ENCODE data around the gene MAPRE3. TPM values are rescaled to one million over a fixed set of nuclear protein-coding genes. Genes with fewer than 3 reads are reported as not detected.

Gene MAPRE3
- total RNA-seq, 1 experiment from 2014 or later, result 4.6 TPM

GRCh38 chr2:27039871-27040270, 69.4 kb downstream of the MAPRE3 start:
- DNase-seq (ENCODE audit: low read depth), result no peak

- DNase-seq (ENCODE audit: low read depth), result no peak
Measured at GRCh38 chr2:27040282-27040681, 69.8 kb downstream of the MAPRE3 start.

- DNase-seq (ENCODE audit: low read depth), result peak; percentile 73
Measured at GRCh38 chr2:27041752-27042151, 71.3 kb downstream of the MAPRE3 start.

DNA sequence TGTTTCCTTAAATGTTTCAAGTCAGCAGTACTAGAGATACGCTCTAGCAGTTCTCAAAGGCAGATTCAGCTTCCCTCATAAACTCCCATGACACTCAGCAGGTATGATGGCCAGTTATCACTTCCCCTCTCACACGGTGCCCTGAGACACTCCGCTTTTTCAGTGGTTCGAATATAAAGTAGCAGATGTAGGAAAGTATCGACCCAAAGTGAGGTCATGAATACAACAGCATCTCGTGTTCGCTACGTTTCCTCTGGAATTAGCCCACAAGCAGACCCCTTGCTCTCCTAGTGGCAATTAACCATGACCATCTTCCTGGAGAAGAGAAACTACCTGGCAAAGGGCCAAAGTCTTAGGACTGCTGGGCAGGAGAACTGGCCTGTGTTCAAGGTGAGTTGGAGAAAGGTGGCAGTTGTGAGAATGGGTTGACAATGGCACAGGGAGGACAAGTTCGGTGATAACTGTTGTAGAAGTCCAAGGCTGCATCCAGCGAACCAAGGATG, 71.8 kb downstream of the MAPRE3 start:
- DNase-seq (ENCODE audit: low read depth), result peak; percentile 39

DNA sequence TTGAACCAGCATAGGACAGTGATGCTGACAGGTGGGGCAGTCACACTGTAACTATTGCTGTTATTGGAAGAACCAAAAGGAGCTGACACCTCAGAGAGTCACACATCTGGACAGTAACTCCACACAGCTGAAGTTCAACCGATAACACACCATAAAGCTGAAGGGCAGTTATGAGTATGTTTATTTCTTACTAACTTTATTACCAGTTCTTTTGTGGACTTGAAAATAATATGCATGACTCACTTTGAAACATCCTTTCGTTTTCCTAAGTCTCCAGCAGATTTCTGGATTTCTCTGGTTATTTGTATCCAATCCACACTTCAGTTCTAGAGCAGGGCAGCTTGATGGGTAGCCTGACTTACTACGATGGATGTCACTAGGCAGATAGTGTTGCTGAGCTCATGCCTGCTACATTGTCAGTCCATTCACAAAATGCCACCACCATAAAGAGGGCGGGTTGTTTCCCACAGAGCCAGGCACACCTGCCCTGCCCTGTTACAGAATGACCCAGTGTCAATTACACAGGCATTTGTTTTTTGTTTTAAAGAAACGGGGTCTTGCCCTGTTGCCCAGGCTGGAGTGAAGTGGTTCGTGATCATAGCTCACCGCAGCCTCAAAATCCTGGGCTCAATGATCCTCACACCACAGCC, 72.7 kb downstream of the MAPRE3 start:
- DNase-seq (ENCODE audit: low read depth), result no peak

GRCh38 chr2:27049422-27050280, 79.2 kb downstream of the MAPRE3 start:
- DNase-seq (ENCODE audit: low read depth), result peak; percentile 66

DNA sequence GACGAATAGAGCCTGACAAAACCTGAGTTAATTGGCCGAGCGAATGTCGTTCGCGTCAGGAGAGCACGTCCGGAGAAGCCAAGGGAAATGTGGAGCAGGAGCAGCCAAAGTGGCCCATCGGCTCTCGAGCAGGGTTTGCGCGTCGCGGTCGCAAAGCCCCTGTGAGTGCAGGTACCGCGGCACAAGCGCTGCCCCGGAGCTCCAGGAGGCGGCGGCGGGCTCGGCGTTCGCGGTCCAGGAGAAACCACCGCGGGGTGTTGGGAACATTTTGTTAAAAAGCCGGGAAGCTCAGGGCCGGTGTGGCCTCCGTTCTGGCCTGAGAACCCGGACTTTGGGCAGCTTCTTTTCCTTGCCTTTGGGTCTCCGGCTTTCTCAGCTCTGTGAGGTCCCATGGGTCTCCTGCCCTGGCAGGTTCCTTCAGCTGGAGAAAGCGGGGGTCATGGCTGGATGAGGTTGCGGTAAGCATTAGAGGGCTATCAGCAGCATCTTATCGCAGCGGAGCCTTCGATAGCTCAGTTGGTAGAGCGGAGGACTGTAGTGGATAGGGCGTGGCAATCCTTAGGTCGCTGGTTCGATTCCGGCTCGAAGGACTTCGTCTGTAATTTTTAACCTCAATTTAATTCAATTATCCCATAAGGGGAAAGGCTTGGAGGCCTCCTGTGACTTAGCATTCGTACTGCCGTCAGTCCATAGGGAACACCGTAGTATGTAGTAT, 80.0 kb downstream of the MAPRE3 start:
- DNase-seq (ENCODE audit: low read depth), result peak; percentile 93

DNA sequence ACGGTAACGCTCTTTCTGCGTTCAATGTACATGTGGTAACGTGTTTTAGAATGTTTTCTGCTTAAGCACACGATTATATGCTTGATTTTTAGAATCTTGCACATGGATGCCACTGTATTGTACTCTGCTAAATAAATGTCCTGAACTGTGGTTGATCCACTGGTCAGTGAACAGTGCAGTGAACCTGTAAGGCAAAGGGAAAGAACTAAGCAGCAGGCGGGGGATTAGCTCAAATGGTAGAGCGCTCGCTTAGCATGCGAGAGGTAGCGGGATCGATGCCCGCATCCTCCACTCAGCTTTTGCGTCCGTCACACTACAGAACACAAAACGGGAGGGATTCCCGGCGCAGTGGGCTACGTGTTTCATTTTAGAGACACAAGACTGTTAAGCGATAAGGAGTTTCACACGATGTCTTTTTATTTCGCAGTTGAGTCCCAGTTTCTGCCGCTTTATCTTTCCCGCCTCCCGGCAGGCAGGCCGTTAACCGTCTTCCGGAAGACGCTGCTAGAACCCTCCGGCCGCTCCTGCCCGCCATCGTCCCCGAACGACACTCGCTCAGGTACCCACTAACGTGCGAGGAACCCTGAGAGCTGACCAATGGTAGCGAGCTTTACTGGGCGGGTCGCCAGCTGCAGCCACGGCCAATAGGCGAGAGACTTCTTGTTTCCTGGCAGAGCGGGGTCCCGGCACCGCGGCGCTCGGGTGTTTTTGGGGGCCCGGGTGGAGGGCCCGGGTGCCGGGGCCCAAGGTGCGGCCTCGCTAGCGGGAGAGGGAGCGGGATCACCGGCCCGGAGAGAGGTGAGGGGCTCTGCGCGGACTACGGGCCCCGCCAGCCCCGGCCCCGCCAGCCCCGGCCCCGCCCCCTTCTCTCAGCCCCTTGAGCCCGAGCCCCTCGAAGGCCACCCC, 80.8 kb downstream of the MAPRE3 start, which contains the start of gene AGBL5:
AGBL5 (plus strand) TSS at position 673 of the 906 bp plus-strand sequence. CDS start 1,291 bp downstream, outside the sequence.
- peak; percentile 96 for DNase-seq (ENCODE audit: low read depth)

DNA sequence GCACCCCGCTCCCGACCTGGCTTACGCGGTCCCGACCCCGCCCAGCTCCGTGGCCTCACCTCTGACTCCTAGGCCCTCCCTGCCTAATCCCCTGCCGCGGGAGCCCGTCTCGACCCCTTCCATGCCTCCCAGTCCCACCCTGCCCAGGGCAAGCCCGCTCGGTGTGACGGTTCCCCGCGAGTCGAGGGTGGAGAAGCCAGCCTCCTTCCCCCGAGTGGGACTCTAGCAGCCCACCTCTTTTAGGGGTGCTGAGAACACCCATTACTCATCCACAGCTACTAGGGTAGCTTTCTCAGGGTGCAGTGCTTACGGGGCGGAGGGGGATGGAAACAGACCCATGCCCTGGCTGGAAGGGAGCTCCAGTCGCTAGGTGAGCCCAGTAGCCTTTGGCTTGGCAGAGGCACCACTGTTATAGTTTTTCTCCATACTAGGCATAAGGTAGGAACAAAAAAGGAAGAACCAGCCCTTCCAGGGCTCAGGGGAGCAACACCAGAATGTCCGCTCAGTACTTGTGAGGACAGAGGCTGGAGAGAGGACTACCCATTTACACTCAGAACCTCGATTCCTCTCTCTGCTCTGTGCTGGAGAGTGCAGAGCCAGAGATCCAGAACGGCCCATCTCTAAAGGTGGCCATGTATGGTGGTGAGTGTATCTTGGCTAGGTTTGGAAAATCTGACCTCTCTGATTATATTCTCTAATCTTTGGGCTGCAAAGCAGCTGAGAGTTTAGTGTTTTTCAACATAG, 81.6 kb downstream of the MAPRE3 start:
- no peak for DNase-seq (ENCODE audit: low read depth)

GRCh38 chr2:27053321-27053720, 82.9 kb downstream of the MAPRE3 start:
- DNase-seq (ENCODE audit: low read depth), result no peak

DNA sequence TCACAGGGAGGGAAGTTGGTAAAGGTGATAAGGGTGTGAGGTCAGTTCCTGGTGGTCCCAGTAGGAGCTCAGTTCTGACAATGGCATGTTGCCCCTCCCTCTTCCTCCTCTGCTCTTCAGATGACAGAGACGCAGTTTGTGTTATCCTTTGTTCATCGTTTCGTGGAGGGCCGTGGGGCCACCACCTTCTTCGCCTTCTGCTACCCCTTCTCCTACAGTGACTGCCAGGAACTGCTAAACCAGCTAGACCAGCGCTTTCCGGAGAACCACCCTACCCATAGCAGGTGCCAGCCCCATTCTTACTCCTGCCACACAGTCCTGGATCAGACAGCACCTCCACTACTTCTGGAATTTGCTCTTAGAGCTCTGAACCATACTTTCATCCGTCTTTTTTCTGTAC, 83.3 kb downstream of the MAPRE3 start:
- no peak for DNase-seq (ENCODE audit: low read depth)

- DNase-seq (ENCODE audit: low read depth), result no peak
Measured at GRCh38 chr2:27054721-27055120, 84.3 kb downstream of the MAPRE3 start.

DNA sequence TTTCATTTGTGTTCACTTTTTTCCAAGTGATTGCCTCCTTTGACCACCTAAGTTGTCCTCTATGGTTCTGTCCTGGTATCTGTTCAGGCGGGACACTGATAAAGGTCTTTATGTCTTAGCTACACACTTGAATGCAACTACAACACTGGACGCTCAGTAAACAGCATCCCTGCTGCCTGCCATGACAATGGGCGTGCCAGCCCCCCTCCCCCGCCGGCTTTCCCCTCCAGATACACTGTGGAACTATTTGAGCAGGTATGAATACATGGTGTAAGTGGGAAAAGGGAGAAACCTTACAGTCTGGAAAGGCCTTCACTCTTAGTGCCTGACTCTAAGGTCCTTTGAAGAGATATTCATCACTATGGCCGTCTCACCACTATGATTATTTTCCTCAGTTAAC, 86.7 kb downstream of the MAPRE3 start:
- no peak for DNase-seq (ENCODE audit: low read depth)

DNA sequence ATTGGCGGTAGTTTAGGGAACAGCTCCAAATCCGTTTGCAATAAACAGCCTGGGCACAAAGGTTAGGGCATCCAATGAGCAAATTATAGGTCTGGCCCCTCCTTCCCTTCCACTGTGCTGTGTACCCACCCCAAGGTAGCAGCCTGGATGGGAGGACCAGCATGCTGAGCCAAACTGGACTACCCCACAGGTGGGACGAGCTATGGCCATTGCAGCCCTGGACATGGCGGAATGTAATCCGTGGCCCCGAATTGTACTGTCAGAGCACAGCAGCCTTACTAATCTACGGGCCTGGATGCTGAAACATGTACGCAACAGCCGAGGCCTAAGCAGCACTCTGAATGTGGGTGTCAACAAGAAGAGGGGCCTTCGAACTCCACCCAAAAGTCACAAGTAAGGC, 87.8 kb downstream of the MAPRE3 start:
- no peak for DNase-seq (ENCODE audit: low read depth)

- DNase-seq (ENCODE audit: low read depth), result no peak
Measured at GRCh38 chr2:27059141-27059820, 88.8 kb downstream of the MAPRE3 start.

GRCh38 chr2:27060323-27060722, 89.9 kb downstream of the MAPRE3 start:
- no peak for DNase-seq (ENCODE audit: low read depth)

- no peak for DNase-seq (ENCODE audit: low read depth)
Measured at GRCh38 chr2:27065128-27065527, 94.7 kb downstream of the MAPRE3 start.

DNA sequence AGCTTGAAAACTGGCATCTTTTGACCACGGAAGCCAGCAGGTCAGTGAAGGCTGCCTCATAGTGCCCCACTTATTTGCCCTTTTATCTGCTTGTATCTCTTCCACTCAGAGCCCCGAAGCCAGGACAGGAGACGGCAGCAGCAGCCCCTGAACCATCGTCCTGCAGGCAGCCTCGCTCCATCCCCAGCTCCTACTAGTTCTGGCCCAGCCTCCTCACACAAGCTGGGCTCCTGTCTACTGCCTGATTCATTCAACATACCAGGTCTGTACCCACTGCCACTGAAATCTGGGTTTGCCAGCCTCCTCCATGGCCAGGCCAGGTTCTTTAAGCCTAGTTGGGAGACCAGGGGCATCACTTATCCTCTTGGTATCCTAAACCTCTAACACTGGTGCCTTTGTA, 96.9 kb downstream of the MAPRE3 start:
- DNase-seq (ENCODE audit: low read depth), result no peak

DNA sequence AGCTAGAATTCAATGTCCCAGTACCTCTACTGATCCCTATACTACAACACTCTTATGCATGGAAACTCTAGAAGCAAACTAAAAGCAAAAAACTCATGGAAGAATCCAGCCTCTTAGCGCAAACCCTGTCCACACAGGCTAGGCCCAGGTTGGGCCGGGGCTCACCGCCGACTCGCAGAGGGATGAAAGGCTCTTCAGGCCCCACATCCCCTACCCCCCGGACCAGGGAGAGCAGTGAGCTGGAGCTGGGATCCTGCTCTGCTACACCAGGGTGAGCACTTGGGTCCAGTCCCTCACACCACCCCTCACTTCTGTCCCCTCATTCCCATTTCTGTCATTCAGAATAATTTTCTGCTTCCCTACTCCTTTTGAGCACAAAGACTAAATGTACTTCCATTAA, 99.0 kb downstream of the MAPRE3 start:
- no peak for DNase-seq (ENCODE audit: low read depth)
